GM20431 (cell line): ENCODE measurements around the gene SBF2.

ENCODE experiments used
- in situ Hi-C: fragments of 300-500 bp; cut with MseI, MboI; formaldehyde crosslinking; loops from one replicate; pipeline ENCODE4 v1.15.0; 2020; ENCODE audit warnings: low sequenced_read_pairs; ENCODE audit not compliant: unreplicated experiment

The SBF2 gene

DNA sequence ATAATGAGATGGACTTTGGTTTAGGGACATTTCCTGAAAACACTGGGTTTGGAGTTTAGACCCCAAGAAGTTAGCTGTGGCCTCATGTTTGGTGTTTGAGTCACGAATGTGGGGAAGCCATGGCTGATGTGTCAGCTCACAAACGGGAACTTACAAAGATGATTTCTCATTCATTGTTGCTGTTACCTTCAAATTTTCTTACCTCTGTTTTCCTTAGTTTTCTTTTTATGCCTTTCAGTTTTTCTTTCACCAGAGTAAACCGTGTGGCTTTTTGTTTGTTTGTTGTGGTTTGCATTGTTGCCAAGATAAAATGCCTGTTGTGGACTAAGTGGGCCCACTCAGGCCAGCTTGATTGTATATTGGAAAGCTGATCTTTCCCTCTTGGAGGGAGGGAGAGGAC lies 541.0 kb downstream of the SBF2 start:
- in situ Hi-C loops, result no loop called here

DNA sequence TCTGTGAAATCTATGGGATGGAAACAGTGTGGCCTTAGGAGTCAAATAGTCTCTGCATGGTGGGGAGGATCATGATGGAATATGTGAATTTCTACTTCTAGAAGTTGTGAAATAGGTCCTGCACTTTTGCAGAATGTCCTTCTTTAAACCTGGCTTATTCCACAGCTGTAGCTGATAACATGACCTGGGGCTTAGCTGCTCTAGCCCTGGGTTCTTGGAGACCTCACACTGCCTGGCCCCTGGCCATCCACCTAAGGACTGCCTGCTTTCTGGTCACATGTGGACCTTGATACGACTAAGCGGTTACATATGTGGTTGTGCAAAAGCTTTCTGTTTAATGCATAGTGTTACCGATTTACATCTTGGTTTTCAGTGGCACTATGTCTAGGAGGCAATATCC lies 541.9 kb downstream of the SBF2 start:
- in situ Hi-C loops, result no loop called here

DNA sequence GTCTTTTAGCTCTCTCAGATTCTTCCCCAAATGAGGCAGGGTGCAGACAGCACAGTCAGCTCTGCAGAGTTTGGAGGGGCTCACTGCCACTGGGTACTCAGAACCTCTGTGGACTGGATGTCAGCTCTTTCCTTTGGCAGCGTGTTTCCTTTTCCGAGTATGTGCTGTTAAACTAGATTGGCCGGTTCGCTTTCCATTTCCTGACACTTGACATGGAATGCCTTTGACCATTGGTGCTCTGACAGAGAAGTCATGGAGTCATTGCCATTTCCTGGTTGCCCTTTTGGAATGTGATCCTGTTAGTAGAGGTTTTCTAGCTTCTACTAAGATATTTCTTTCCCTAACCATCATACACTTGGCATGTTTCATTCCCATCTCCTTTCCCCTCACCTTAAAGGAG lies 543.5 kb downstream of the SBF2 start:
- in situ Hi-C loops, result no loop called here

DNA sequence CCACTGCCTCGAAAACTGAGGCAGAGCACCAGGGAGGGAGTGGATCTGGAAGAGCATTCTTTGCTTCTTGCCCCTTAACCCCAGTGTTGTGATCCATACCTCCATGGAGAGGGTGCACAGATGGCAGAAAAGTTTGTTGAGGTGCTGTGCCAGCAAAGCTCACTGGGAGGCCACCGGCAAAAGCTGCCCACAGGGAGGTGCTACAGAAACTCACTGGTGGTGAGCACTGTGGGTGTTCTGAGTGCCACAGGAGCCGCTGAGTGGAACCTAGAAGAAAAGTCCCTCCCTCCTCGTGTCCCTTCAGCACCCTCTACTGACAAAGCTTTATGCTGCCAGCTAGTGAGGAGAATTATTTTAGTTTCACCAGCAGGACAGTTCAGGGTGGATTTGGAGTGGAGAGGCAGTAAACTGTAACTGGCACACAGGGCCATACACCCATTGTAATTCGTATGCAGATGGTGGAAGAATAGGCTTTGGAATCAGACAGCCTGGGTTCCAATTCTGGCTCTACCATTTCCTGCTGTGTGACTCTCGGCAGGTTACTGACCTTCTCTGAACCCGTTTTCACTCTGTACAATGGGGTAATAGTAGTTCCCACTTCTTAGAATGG lies 545.6 kb downstream of the SBF2 start:
- in situ Hi-C loops, result loop anchor here (10.0 kb wide), 1 partner anchor 134 kb away; no protein-coding TSS in a partner anchor

DNA sequence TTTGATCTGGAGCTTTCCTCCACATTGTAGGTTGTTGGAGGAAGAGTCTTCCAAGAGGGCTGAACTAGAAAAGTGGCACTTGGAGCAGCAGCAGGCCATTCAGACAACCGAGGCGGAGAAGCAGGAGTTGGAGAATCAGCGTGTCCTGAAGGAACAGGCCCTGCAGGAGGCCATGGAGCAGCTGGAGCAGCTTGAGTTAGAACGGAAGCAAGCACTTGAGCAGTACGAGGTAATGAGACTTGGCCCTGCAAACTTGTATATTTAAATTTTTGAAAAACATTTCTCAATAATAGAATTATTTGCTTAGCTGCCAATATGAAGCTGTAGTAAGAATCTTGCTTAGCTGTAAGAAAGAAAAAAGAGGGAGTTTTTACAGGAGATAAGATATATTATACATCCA lies 546.2 kb downstream of the SBF2 start:
- in situ Hi-C loops, result loop anchor here (10.0 kb wide), 1 partner anchor 133 kb away; no protein-coding TSS in a partner anchor

DNA sequence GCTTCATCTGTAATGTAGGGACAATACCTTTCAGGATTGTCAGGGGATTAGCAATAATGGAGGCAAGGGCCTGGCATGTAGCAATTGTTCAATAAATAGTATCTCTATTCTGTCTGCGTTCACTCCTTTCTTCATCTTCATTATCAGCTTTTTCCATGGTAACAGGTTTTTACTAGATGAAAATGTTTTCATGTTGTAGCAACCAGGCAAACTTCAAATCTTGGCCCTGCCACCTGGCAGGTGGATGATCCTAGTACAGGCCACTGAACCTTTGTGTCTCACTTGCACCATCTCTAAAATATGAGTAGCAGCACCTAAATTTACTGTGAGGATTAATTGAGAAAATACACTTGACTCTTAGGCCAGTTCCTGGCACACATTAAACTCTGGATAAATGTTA lies 546.8 kb downstream of the SBF2 start:
- in situ Hi-C loops, result loop anchor here (10.0 kb wide), 1 partner anchor 132 kb away; no protein-coding TSS in a partner anchor

DNA sequence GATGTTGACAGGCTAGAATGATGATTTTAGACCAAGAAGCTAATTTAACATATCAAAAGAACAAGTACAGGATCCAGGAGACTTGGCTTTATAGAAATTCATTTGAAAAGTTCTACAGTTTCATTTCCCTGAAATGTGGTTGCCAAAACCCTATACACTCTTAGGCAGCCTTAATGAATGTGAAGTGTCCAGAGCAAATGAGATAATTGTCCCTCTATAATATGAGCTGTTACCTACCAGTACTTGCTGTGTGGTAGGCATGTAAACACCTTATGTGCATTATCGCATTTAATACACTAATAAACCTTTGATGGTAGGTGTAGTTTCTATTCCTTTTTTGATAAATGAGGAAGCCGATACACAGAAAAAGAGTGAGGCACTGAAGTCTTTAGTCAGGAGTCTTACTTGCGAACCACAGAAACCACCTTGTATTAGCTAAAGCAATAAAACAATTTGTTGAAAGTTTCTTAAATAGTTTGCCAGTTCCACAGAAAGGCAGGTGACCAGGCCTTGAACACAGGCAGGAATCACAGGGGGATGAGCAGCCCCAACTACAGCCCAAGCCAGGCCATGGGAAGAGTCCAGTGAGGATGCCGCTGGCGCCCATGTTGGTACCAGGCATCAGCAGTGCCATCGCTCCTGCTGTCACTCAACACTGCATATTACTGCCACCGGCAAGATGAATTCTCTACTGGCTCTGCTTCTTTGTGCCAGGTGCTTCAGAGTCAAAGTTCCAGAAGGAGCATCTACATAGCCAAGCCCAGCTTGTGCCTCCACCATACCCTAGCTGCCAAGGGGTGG lies 548.4 kb downstream of the SBF2 start:
- in situ Hi-C loops, result loop anchor here (10.0 kb wide), 1 partner anchor 131 kb away; no protein-coding TSS in a partner anchor

DNA sequence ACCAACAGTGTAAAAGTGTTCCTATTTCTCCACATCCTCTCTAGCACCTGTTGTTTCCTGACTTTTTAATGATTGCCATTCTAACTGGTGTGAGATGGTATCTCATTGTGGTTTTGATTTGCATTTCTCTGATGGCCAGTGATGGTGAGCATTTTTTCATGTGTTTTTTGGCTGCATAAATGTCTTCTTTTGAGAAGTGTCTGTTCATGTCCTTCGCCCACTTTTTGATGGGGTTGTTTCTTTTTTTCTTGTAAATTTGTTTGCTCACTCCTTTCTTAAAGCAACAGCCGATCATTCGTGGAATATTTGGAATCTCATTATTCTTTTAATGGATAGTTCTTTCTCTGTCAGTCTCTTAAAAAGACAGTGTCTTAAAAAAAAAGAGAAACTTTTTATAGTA lies 550.5 kb downstream of the SBF2 start:
- in situ Hi-C loops, result loop anchor here (10.0 kb wide), 1 partner anchor 129 kb away; no protein-coding TSS in a partner anchor

DNA sequence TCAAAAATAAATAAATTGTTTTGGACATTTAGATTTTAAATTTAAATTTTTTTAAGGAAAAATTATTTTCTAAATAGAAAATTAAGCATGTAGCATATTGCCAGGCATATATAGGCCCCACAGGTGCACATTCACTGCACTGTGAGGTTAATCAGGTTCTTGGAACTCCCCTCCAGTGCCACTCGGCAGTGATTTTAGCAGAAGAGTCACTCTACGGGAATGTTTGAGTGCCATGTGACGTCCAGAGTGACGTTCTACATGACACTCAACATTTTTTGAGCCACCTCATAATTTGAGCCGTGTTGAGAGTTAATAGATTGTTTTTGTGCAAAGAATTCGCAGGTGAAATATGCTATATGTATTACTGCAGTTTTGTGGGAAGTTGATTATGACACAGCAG lies 552.8 kb downstream of the SBF2 start:
- in situ Hi-C loops, result loop anchor here (10.0 kb wide), 1 partner anchor 126 kb away; no protein-coding TSS in a partner anchor

DNA sequence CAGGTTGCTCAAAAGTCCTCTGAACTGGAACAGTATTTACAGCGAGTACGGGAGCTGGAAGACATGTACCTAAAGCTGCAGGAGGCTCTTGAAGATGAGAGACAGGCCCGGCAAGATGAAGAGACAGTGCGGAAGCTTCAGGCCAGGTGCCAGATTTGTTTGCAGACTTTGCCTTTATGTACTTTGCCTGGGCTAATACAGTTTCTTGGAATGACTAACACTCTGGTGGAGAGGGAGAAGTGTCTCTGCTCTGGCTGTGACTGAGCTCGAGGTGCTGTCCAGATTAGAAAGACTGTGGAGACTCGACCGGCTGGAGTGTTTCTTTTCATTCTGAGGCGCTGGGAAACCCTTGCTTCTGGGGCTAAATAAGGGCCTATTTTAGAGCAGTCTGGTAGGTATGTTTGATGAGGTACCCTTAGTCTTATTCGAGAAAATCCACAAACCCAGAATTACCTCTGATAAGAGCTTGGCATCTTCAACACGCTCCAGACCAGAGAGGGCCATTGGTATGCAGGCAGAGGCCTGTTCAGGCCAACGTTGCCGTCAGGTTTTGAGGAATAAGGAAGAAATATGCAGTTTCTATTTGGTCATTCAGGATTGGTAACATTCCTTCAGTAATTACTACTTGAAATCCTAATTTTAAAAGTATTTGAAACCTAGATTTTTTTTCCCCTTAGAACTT lies 553.7 kb downstream of the SBF2 start:
- in situ Hi-C loops, result loop anchor here (10.0 kb wide), 1 partner anchor 126 kb away; no protein-coding TSS in a partner anchor

DNA sequence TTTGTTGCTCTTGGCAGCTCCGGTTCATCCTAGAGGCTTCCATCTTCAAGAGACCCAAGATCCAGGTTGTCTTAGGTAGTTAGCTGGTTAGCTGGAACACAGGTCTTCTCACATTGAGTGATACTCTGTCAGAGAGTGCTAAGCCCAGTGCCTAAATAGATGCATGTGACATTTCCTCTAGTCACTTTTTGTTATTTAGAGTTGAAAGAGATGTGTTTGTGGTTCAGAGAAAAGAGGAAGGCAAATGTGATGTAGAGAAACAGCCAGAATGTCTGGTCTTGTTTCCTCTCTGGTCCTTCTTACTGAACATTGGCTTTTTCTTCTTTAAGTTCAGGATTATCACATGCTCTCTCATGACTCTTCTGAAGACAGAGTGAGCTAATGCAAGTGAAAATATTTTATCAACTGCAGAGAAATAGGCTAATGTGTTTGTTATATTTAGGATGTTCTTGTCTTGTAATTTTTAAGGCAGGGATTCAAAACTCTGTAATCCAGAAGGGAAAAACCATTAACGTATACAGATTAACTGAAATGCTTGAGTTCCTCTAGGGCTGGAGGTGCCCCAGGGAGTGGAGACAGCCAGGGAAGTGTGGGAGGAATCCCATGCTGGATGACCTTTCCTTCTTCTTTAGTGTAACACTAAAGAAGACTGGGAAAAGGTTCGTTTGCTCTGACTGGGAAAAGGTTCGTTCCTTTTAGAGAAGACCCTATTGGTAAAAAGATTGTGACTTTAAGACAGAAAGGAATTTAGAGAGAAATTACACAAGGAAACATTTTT lies 554.7 kb downstream of the SBF2 start:
- in situ Hi-C loops, result no loop called here

DNA sequence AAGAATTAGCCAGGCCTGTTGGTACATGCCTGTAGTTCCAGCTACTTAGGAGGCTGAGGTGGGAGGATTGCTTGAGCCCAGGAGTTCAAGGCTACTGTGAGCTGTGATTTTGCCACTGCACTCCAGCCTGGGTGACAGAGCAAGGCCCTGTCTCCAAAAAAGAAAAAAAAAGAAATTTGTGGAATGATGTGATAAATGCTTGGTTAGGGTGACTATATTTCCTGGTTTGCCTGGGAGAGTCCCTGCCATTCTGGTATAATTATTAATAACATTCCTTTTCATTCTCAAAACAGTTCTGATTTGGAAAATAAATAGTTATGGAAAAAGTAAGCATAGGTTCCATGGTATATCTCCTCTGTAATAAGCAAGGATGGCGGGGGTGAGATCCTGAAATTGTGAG lies 555.3 kb downstream of the SBF2 start:
- in situ Hi-C loops, result no loop called here

DNA sequence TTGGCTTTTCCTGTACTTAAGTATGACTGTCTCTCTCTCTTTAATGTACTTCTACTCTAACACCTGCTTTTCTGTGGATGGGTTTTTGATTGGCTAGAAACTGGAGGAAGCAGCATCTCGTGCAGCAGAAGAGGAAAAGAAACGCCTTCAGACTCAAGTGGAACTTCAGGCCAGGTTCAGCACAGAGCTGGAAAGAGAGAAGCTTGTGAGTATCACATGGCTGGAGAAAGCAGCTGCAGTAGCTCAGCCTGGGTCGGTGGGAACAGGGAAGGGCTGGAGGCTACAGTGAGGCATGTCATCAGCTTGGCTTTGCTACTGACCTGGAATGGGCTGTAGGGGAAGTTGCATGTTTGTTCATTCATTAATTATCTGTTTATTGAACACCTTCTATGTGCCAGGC lies 555.9 kb downstream of the SBF2 start:
- in situ Hi-C loops, result no loop called here

DNA sequence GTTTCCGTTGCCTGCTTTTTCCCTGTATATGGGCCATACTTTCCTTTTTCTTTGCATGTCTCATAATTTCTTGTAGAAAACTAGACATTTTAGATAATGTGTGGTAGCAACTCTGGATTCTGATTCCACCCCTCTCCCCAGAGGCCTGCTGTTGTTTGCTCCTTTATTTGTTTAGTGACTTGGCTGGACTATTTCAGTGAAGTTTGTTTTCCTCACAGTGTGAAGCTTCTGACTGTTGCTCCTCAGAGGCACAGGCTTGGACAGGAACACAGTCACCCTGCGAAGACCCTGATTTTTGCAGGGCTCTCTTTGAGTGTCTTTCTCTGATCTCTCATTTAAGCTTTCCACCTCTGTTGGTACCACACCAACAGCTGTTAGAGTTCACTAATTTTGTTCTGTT lies 557.7 kb downstream of the SBF2 start:
- in situ Hi-C loops, result no loop called here

DNA sequence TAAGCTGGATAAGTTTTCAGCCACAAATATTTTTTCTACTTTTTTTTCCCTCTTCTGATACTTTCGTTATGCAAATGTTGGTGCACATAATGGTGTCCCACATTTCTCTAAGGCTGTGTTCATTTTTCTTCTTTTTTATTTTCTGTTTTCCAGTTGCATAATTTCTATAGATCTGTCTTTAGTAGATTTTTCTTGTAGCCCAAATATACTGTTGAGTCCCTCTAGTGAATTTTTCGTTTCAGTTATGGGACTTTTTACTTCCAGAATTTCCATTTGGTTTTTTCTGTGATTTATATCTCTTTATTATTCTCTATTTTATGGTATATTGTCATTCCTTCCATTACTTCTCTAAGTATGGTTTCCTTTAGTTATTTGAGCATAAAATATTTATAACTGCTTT lies 558.1 kb downstream of the SBF2 start:
- in situ Hi-C loops, result no loop called here

DNA sequence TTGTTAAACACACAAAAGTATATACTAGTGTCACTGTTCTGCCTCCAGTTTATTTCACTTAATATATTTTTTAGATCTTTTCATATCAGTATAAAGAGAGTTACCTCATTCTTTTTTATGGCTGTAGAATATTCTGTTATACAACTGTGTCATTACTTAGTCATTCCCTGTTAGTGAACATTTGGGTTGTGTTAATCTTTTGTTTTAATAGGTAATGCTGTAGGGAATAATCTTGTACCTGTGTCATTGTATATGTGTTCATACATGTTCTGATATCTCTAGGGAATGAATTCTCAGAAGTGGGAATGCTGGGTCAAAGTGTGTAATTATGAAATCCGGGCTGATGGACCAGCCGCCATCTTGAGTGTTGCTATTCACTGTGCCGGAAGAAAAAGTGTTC lies 558.8 kb downstream of the SBF2 start:
- in situ Hi-C loops, result no loop called here

DNA sequence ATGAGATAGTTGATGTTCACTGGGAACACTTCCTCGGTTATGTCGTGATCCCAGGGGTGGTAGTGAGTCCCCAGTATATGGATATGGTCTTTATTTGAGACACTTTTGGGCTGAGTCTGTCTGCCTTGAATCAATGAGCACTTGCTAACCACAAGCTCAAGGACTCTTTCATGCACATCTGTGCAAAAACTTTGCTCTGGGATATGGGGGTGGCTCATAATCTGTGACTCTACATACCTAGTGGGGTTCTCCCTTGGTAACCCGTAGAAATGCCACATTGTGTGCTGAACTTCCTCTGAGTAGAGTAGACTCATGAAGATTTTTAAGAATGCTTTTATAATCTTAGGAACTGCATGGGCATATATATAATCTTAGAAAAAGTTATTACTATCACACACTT lies 560.8 kb downstream of the SBF2 start:
- in situ Hi-C loops, result no loop called here

DNA sequence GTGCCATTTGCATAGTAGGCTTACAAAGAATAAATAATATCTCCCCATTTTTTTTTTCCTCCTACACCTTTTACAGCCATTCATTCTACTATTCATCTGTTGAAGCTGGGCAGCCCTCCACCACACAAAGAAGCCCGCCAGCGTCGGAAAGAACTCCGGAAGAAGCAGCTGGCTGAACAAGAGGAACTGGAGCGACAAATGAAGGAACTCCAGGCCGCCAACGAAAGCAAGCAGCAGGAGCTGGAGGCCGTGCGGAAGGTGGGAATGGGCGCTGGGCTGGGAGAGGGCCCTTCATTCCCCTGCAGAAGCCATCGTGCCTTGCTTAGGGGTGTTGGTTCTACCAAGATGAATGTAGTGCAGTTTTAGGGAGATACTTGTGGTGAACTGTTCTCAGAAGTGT lies 561.6 kb downstream of the SBF2 start:
- in situ Hi-C loops, result no loop called here

DNA sequence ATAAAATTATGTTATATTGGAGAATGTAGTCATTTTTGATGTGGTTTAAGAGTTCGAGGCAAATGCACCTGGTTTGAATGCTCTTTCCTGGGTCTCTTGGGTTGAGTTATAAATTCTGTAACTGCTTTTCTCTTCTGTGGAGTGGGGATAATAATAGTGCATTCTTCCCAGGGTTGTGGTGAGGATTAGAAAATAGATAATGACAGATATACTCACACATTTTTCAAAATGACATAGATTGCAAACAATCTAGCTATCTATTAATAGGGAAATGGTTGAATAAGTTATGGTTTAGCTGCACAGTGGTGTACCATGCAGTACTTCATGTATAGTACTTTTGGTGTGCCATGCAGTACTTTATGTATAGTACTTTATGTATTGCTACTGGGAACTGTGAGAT lies 562.8 kb downstream of the SBF2 start:
- in situ Hi-C loops, result no loop called here
